Ovary (tissue), 3 donors: Measurements from ENCODE around the gene GOLGA2.

Experiments used
- POLR2A ChIP-seq: fragments of 450-650 bp; IDR thresholded peaks from one replicate; pipeline ENCODE4 v1.6.1; 2017; ENCODE audit warnings: antibody characterized with exemption, mild to moderate bottlenecking, moderate library complexity
- TF ChIP-seq, protein P1 (sequence below), 3 donors: fragments of 450-650 bp in 2 of 3; fragments of 200-600 bp in 1 of 3; IDR thresholded peaks; one replicate each; pipeline versions ENCODE4 v1.5.1 to v1.8.0; 2016 to 2022; ENCODE audit warnings: antibody characterized with exemption in 3 of 3, mild to moderate bottlenecking in 1 of 3
- donor health status: DM: no; HTN: no; CAD: no.

DNA sequence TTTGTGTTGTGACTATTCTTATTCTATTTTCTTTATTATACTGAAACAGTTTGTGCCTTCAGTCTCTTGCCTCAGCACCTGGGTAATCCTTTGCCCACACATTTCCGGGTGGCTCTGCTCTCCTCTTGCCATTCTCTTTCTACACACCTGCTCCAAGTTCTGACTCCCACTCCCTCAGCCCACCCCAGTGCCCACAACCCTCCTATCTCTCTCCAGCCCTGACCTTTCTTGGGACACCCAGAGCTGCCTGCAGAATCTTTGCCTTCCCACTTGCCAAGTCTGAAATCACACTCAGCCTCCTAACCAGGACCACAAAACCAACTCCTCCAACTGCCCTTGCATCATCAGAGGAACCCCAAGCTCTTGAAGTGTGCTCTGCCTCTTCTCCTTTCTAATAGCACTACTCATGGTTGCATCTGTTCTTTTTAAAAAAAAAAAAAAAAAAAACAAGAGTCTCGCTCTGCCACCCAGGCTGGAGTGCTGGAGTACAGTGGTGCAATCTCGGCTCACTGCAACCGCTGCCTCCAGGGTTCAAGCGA is 4.3 kb upstream of the GOLGA2 start:
- no peak for TF ChIP-seq POLR2A
- TF ChIP-seq, protein P1, sequence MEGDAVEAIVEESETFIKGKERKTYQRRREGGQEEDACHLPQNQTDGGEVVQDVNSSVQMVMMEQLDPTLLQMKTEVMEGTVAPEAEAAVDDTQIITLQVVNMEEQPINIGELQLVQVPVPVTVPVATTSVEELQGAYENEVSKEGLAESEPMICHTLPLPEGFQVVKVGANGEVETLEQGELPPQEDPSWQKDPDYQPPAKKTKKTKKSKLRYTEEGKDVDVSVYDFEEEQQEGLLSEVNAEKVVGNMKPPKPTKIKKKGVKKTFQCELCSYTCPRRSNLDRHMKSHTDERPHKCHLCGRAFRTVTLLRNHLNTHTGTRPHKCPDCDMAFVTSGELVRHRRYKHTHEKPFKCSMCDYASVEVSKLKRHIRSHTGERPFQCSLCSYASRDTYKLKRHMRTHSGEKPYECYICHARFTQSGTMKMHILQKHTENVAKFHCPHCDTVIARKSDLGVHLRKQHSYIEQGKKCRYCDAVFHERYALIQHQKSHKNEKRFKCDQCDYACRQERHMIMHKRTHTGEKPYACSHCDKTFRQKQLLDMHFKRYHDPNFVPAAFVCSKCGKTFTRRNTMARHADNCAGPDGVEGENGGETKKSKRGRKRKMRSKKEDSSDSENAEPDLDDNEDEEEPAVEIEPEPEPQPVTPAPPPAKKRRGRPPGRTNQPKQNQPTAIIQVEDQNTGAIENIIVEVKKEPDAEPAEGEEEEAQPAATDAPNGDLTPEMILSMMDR (IDR thresholded peaks at IDR 0.05) = no peak
